BLaER1 (cell line): Measurements from ENCODE around the gene PARD3.

Source experiments
- H3K27ac ChIP-seq: shearing (Covaris generic); formaldehyde crosslinking; 2 replicates; pipeline ENCODE4 v1.8.1; 2022
- H3K27me3 ChIP-seq: shearing (Covaris generic); formaldehyde crosslinking; 2 replicates; pipeline ENCODE4 v1.8.1; 2022
- H3K36me3 ChIP-seq: shearing (Covaris generic); formaldehyde crosslinking; 2 replicates; pipeline ENCODE4 v1.8.1; 2022
- H3K4me1 ChIP-seq: shearing (Covaris generic); formaldehyde crosslinking; 2 replicates; pipeline ENCODE4 v1.8.1; 2022
- H3K4me2 ChIP-seq: shearing (Covaris generic); formaldehyde crosslinking; 2 replicates; pipeline ENCODE4 v1.8.1; 2022
- H3K4me3 ChIP-seq: shearing (Covaris generic); formaldehyde crosslinking; 2 replicates; pipeline ENCODE4 v1.8.1; 2022
- H3K9ac ChIP-seq: shearing (Covaris generic); formaldehyde crosslinking; 2 replicates; pipeline ENCODE4 v1.8.1; 2022
- H3K9me3 ChIP-seq: shearing (Covaris generic); formaldehyde crosslinking; 2 replicates; pipeline ENCODE4 v1.8.1; 2022
- H4K20me1 ChIP-seq: shearing (Covaris generic); formaldehyde crosslinking; 2 replicates; pipeline ENCODE4 v1.8.1; 2022
- Cebpa-rat ChIP-seq: shearing (Covaris generic); IDR thresholded peaks from 2 replicates; pipeline ENCODE4 v1.8.1; 2022

PARD3 gene

GRCh38 chr10:34102893-34103506 lies 712.1 kb downstream of the PARD3 start:
- Histone ChIP-seq H3K4me3 (no peak overlapping the region), H3K9me3 (peaks cover 27% of the 10 kb centered on the region), H3K4me2 (no peak overlapping the region), H3K36me3 (no peaks in the 10 kb centered on the region), H4K20me1 (no peaks in the 10 kb centered on the region), H3K9ac (no peak overlapping the region), H3K27ac (no peak overlapping the region), H3K27me3 (no peaks in the 10 kb centered on the region), H3K4me1 (peaks cover 29% of the 10 kb centered on the region)
- TF ChIP-seq Cebpa-rat = no peak

GRCh38 chr10:34102237-34102673 lies 712.8 kb downstream of the PARD3 start:
- Histone ChIP-seq H3K4me2 (no peak overlapping the region), H3K9ac (no peak overlapping the region), H4K20me1 (no peaks in the 10 kb centered on the region), H3K4me1 (peaks cover 29% of the 10 kb centered on the region), H3K27ac (no peak overlapping the region), H3K27me3 (no peaks in the 10 kb centered on the region), H3K9me3 (peaks cover 27% of the 10 kb centered on the region), H3K4me3 (no peak overlapping the region), H3K36me3 (no peaks in the 10 kb centered on the region)
- TF ChIP-seq Cebpa-rat = no peak

- Histone ChIP-seq H3K9me3 (peaks cover 34% of the 10 kb centered on the region), H3K4me2 (no peak overlapping the region), H3K4me3 (no peak overlapping the region), H3K9ac (no peak overlapping the region), H3K36me3 (no peaks in the 10 kb centered on the region), H3K27me3 (no peaks in the 10 kb centered on the region), H4K20me1 (no peaks in the 10 kb centered on the region), H3K4me1 (peaks cover 26% of the 10 kb centered on the region), H3K27ac (no peak overlapping the region)
- no peak for TF ChIP-seq Cebpa-rat
Observed at GRCh38 chr10:34101001-34101400, 714.1 kb downstream of the PARD3 start.

GRCh38 chr10:34098821-34099567 lies 716.1 kb downstream of the PARD3 start:
- Histone ChIP-seq H3K4me3 (no peak overlapping the region), H3K9ac (no peak overlapping the region), H3K4me2 (no peak overlapping the region), H3K36me3 (no peaks in the 10 kb centered on the region), H3K27me3 (no peaks in the 10 kb centered on the region), H3K27ac (no peak overlapping the region), H4K20me1 (no peaks in the 10 kb centered on the region), H3K9me3 (peaks cover 50% of the 10 kb centered on the region), H3K4me1 (peaks cover 7% of the 10 kb centered on the region; the same call in 1 of the 2 replicates)
- TF ChIP-seq Cebpa-rat = no peak

GRCh38 chr10:34097682-34098081 lies 717.4 kb downstream of the PARD3 start:
- peaks cover 61% of the 10 kb centered on the region for H3K9me3 ChIP-seq
- H3K9ac ChIP-seq = no peak overlapping the region
- H4K20me1 ChIP-seq = no peaks in the 10 kb centered on the region
- TF ChIP-seq Cebpa-rat = no peak
- H3K36me3 ChIP-seq = no peaks in the 10 kb centered on the region
- H3K4me3 ChIP-seq = no peak overlapping the region
- H3K27ac ChIP-seq = no peak overlapping the region
- H3K4me2 ChIP-seq = no peak overlapping the region
- H3K4me1 ChIP-seq = peaks cover 7% of the 10 kb centered on the region; the same call in 1 of the 2 replicates
- H3K27me3 ChIP-seq = no peaks in the 10 kb centered on the region

GRCh38 chr10:34094961-34095360 lies 720.1 kb downstream of the PARD3 start:
- no peaks in the 10 kb centered on the region for H3K36me3 ChIP-seq
- H4K20me1 ChIP-seq = no peaks in the 10 kb centered on the region
- no peak overlapping the region for H3K4me2 ChIP-seq
- TF ChIP-seq Cebpa-rat = no peak
- H3K27me3 ChIP-seq = no peaks in the 10 kb centered on the region
- H3K4me3 ChIP-seq = no peak overlapping the region
- peaks cover 46% of the 10 kb centered on the region for H3K9me3 ChIP-seq
- no peak overlapping the region for H3K27ac ChIP-seq
- peaks cover 7% of the 10 kb centered on the region; the same call in 1 of the 2 replicates for H3K4me1 ChIP-seq
- H3K9ac ChIP-seq = no peak overlapping the region

GRCh38 chr10:34094146-34094696 lies 720.9 kb downstream of the PARD3 start:
- no peaks in the 10 kb centered on the region for H3K36me3 ChIP-seq
- no peak overlapping the region for H3K27ac ChIP-seq
- H3K9ac ChIP-seq = no peak overlapping the region
- H4K20me1 ChIP-seq = no peaks in the 10 kb centered on the region
- no peak overlapping the region for H3K4me2 ChIP-seq
- H3K4me1 ChIP-seq = peaks cover 5% of the 10 kb centered on the region; the same call in 1 of the 2 replicates
- H3K4me3 ChIP-seq = no peak overlapping the region
- TF ChIP-seq Cebpa-rat = no peak
- H3K27me3 ChIP-seq = no peaks in the 10 kb centered on the region
- peaks cover 39% of the 10 kb centered on the region for H3K9me3 ChIP-seq

GRCh38 chr10:34092891-34093290 lies 722.2 kb downstream of the PARD3 start:
- no peaks in the 10 kb centered on the region for H3K27me3 ChIP-seq
- H3K9ac ChIP-seq = no peak overlapping the region
- H3K4me2 ChIP-seq = no peak overlapping the region
- peaks cover 33% of the 10 kb centered on the region for H3K9me3 ChIP-seq
- no peaks in the 10 kb centered on the region for H3K4me1 ChIP-seq
- H3K36me3 ChIP-seq = no peaks in the 10 kb centered on the region
- TF ChIP-seq Cebpa-rat = no peak
- H3K4me3 ChIP-seq = no peak overlapping the region
- H3K27ac ChIP-seq = no peak overlapping the region
- H4K20me1 ChIP-seq = no peaks in the 10 kb centered on the region

- TF ChIP-seq Cebpa-rat = no peak
- H4K20me1 ChIP-seq = no peaks in the 10 kb centered on the region
- H3K4me3 ChIP-seq = no peak overlapping the region
- H3K9me3 ChIP-seq = peaks cover 32% of the 10 kb centered on the region
- no peaks in the 10 kb centered on the region for H3K4me1 ChIP-seq
- H3K9ac ChIP-seq = no peak overlapping the region
- H3K36me3 ChIP-seq = no peaks in the 10 kb centered on the region
- no peak overlapping the region for H3K4me2 ChIP-seq
- no peak overlapping the region for H3K27ac ChIP-seq
- H3K27me3 ChIP-seq = no peaks in the 10 kb centered on the region
Observed at GRCh38 chr10:34091635-34092195, 723.4 kb downstream of the PARD3 start.

GRCh38 chr10:34089253-34089652 lies 725.8 kb downstream of the PARD3 start:
- Histone ChIP-seq H3K9ac (no peak overlapping the region), H3K4me1 (no peaks in the 10 kb centered on the region), H3K27me3 (no peaks in the 10 kb centered on the region), H3K4me3 (no peak overlapping the region), H3K27ac (no peak overlapping the region), H3K36me3 (no peaks in the 10 kb centered on the region), H3K9me3 (peaks cover 13% of the 10 kb centered on the region), H3K4me2 (no peak overlapping the region), H4K20me1 (no peaks in the 10 kb centered on the region)
- no peak for TF ChIP-seq Cebpa-rat
